NB4 (cell line): ENCODE data around the gene MYD88.

ENCODE experiments used
- DNase-seq: peaks from one replicate; pipeline ENCODE4 v3.0.0; 2010; ENCODE audit warnings: low read depth
- H3K4me3 ChIP-seq: one replicate; pipeline ENCODE4 v1.5.1; 2011; ENCODE audit warnings: mild to moderate bottlenecking, low read depth, low read length, moderate library complexity
- MYC ChIP-seq: IDR thresholded peaks from 2 replicates; pipeline ENCODE4 v1.6.1; 2011; ENCODE audit warnings: low read depth, low read length
- POLR2A ChIP-seq: IDR thresholded peaks from 2 replicates; pipeline ENCODE4 v1.6.1; 2011; ENCODE audit warnings: mild to moderate bottlenecking; ENCODE audit not compliant: insufficient read length; ENCODE audit errors: extremely low read depth
- TF ChIP-seq, protein P1 (sequence below): IDR thresholded peaks from one replicate; pipeline ENCODE4 v1.5.1; 2012; ENCODE audit warnings: low read depth, low read length
- TF ChIP-seq, protein P2 (sequence below): IDR thresholded peaks from 2 replicates; pipeline ENCODE4 v1.6.1; 2011; ENCODE audit warnings: low read depth, low read length

Gene MYD88

DNA sequence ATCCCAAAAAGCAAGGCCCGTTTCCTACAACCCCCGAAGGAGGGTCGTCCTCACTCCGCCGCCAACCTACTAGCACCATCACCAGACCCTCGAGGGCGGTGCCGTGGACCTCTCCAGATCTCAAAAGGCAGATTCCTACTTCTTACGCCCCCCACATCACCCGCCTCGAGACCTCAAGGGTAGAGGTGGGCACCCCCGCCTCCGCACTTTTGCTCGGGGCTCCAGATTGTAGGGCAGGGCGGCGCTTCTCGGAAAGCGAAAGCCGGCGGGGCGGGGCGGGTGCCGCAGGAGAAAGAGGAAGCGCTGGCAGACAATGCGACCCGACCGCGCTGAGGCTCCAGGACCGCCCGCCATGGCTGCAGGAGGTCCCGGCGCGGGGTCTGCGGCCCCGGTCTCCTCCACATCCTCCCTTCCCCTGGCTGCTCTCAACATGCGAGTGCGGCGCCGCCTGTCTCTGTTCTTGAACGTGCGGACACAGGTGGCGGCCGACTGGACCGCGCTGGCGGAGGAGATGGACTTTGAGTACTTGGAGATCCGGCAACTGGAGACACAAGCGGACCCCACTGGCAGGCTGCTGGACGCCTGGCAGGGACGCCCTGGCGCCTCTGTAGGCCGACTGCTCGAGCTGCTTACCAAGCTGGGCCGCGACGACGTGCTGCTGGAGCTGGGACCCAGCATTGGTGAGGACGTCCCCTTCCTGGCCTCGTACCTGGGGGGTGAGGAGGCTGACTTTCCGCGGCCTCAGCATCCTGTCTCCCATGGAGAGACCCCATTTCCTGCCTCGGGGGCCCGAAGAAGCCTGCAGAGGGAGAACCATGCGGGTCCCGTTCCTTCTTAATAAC, at the start of gene MYD88:
MYD88 (plus strand) TSS at position 313 of the 842 bp plus-strand sequence; CDS start at position 353, 40 bp downstream.
- TF ChIP-seq, protein P1, sequence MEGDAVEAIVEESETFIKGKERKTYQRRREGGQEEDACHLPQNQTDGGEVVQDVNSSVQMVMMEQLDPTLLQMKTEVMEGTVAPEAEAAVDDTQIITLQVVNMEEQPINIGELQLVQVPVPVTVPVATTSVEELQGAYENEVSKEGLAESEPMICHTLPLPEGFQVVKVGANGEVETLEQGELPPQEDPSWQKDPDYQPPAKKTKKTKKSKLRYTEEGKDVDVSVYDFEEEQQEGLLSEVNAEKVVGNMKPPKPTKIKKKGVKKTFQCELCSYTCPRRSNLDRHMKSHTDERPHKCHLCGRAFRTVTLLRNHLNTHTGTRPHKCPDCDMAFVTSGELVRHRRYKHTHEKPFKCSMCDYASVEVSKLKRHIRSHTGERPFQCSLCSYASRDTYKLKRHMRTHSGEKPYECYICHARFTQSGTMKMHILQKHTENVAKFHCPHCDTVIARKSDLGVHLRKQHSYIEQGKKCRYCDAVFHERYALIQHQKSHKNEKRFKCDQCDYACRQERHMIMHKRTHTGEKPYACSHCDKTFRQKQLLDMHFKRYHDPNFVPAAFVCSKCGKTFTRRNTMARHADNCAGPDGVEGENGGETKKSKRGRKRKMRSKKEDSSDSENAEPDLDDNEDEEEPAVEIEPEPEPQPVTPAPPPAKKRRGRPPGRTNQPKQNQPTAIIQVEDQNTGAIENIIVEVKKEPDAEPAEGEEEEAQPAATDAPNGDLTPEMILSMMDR = no peak
- TF ChIP-seq MYC = peak; percentile 73
- TF ChIP-seq, protein P2, sequence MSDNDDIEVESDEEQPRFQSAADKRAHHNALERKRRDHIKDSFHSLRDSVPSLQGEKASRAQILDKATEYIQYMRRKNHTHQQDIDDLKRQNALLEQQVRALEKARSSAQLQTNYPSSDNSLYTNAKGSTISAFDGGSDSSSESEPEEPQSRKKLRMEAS = peak; percentile 45; the same call in 1 of the 2 replicates
- TF ChIP-seq POLR2A = peak; percentile 80
- peak within 1 kb of the TSS; percentile 70 for H3K4me3 ChIP-seq
- peak; percentile 89 for DNase-seq

DNA sequence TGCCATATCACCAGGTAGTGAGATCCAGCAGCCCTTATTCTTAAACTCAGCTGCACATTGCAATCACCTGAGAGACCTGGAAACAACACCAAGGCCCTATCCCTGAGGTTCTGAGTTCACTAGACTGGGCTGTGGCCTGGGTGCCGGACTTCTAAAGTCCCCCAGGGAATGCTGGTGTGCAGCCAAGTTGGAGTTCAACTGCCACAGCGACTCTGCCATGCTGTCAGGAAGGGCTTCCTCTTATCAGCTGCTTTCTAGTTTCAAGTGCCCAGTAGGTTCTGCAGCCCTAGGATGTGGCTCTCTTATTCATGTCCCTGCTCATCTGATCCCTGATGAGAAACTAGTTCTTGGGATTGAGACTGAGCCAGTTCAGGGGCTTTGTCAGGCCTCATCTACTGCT, 49.3 kb upstream of the MYD88 start:
- TF ChIP-seq, protein P2 = no peak
- no peak for TF ChIP-seq MYC
- no peak overlapping the region for H3K4me3 ChIP-seq
- no peak for DNase-seq

DNA sequence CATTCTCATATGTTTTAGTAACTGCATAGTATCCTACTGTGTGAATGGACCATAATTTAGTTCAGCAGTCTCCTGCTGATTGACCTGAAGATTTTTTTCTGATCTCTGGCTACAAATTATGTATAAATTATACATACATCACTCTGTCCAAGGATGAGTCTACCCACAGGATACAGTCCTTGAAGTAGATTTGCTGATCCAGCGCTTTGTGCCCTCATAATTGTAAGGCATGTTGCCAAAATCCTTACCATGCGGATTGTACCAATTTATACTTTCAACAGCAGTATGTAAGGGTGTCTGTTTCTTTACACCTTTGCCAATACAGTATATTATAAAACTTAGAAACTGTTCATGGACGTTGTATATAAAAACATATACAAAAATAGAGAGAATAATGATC, 48.0 kb upstream of the MYD88 start:
- TF ChIP-seq MYC = no peak
- TF ChIP-seq, protein P1 = no peak
- TF ChIP-seq, protein P2 = no peak
- no peak for TF ChIP-seq POLR2A
- no peak for DNase-seq
- H3K4me3 ChIP-seq = no peak overlapping the region

DNA sequence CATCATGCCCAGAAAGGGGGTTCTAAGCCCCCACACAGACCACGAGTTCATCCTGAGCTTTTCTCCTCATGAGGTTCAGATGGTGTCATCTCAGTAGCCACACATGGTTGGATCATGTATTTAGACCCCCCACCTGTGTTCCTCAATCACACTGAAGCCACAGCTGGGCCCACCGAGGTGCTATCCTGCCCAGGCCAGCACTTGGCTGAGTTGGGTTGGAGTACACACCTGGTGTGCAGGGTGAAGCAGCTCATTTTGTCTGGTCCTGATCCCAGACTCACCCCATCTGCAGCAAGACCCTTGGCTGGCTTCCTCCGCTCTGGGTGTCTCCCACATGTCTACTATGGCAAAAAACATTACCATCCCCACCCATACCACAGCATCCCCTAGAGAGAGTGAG, 43.5 kb upstream of the MYD88 start:
- TF ChIP-seq, protein P1 = no peak
- TF ChIP-seq POLR2A (no peak), MYC (no peak)
- TF ChIP-seq, protein P2 = no peak
- H3K4me3 ChIP-seq = no peak overlapping the region
- DNase-seq = no peak

DNA sequence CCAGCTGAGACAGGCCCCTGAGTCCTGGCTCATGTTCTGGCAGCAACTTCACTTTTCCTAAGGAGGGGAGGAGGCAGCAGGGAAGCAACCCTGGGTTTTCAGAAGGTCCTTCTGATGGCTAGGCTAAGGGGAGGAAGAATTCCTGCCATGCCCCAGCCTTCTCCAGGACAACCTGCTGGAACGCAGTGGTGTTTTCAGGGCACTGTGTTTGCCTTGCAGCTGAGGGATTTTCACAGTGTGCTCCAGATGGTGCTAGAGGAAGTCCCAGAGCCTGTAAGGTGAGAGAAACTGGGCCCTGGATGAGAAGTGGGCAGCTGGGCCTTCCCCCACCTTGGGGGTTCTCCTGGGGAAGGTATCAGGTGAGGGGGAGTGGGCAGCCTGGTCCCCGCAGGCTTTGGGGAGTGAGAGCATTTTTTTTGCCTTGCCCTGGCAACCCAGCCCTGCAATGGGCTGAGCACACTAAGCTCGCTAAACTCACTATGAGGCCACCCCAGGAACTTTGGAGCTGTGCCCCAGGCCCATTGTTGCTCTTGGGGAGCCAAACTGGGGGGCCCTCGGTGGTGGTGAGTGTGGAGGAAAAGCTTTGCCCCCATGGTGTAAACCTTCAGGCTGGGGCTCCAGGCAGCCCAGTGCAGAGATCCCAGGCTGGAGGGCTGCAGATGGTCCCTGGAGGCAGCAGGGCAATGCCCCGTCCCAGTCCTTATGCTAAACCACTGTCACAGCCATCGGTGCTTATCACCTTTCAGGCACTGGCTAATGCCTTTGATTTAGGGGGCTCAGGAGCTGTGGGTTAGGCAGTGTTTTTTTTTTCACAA, 42.6 kb upstream of the MYD88 start:
- no peak for DNase-seq
- TF ChIP-seq POLR2A (no peak), MYC (no peak)
- TF ChIP-seq, protein P2 = no peak
- TF ChIP-seq, protein P1 = no peak
- no peak overlapping the region for H3K4me3 ChIP-seq
